ENCODE data around the gene DMXL2.

DMXL2 gene

DNA sequence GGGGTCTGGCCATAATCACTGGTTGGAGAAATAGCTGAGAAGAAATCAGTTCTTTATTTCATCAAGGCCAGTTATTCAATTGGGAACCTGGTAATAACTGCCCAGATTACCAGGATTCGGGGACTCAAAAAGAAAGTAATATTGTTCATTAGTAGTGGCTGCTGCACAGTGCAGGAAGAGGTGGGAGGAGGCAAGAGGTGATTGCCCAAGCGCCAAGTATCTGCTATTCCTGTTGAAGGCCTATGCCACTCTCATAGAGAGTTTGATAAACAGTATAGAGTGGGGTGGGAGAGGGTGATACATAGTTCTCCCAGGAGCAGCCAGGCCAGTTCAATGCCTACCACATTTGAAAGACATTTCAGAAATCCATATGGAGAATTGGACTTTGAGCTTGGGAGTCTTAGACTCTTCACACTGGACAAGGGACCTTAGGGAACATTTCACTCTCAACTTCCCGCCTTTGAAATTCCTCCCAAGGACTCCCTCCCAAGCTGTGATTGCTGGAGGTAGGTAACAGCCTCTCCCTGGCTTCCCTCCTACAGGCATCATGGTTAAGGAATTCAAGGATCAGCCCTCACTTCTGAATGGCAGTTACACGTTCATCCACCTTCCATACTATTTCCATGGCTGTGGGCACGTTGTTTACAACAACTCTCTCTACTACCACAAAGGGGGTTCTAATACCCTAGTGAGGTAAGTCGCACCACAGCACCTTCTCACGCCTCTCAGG lies 221.4 kb downstream of the DMXL2 start:
- H2AFZ ChIP-seq (ENCODE audit: low read depth, low read length, severe bottlenecking), result no peak overlapping the region

DNA sequence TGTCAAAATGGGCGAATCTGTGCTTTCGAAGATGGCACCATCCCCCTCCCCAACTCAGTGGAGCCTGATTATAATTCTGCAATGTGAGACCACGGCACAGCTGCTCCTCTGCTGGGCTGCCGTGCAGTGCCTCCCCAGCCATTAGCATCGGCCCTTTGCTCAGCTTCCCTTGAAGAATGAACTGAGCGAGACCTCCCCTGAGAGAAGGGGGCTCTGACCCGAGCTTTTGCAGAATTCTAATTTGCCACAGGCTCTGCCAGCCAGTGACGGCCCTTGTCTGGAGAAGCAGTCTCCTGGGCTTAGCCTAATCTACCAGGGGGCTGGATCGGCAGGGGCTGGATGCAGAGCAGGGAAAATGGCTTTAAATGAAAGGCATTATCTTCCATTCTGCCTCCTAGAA lies 223.9 kb downstream of the DMXL2 start:
- H2AFZ ChIP-seq (ENCODE audit: low read depth, low read length, severe bottlenecking), result no peak overlapping the region
- H3K4me3 ChIP-seq (ENCODE audit: insufficient read depth, low read length, poor library complexity, severe bottlenecking), result no peak overlapping the region
- H3K9ac ChIP-seq (ENCODE audit: low read length), result no peak overlapping the region
- no peaks in the 10 kb centered on the region for H3F3A ChIP-seq (ENCODE audit: insufficient read depth)
- no peaks in the 10 kb centered on the region for H3K9me2 ChIP-seq (replicated peaks; ENCODE audit: insufficient read depth, low read length)
- no peaks in the 10 kb centered on the region for H3K27me3 ChIP-seq (ENCODE audit: low read length)
- no peak overlapping the region for H3K27ac ChIP-seq (ENCODE audit: low read depth, low read length)
- H3K36me3 ChIP-seq (ENCODE audit: low read length), result no peaks in the 10 kb centered on the region
- H3K79me2 ChIP-seq (ENCODE audit: insufficient read depth, low read length), result no peaks in the 10 kb centered on the region
- no peaks in the 10 kb centered on the region for H4K20me1 ChIP-seq (ENCODE audit: low read depth, low read length)
- TF ChIP-seq, protein P1, sequence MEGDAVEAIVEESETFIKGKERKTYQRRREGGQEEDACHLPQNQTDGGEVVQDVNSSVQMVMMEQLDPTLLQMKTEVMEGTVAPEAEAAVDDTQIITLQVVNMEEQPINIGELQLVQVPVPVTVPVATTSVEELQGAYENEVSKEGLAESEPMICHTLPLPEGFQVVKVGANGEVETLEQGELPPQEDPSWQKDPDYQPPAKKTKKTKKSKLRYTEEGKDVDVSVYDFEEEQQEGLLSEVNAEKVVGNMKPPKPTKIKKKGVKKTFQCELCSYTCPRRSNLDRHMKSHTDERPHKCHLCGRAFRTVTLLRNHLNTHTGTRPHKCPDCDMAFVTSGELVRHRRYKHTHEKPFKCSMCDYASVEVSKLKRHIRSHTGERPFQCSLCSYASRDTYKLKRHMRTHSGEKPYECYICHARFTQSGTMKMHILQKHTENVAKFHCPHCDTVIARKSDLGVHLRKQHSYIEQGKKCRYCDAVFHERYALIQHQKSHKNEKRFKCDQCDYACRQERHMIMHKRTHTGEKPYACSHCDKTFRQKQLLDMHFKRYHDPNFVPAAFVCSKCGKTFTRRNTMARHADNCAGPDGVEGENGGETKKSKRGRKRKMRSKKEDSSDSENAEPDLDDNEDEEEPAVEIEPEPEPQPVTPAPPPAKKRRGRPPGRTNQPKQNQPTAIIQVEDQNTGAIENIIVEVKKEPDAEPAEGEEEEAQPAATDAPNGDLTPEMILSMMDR (IDR thresholded peaks at IDR 0.05; ENCODE audit: insufficient read depth, low read length, poor library complexity, severe bottlenecking), result no peak
- no peak for TF ChIP-seq EZH2phosphoT487 (conservative IDR thresholded peaks at IDR 0.05; ENCODE audit: low read length)
- no peaks in the 10 kb centered on the region for H3K9me3 ChIP-seq (ENCODE audit: insufficient read depth, low read length)
- H3K4me2 ChIP-seq (ENCODE audit: low read depth, low read length, poor library complexity, severe bottlenecking), result no peak overlapping the region

More for the DNA sequence above, 221.4 kb downstream of the DMXL2 start:
- H3K27me3 ChIP-seq (ENCODE audit: low read length), result no peaks in the 10 kb centered on the region
- no peak for TF ChIP-seq EZH2phosphoT487 (conservative IDR thresholded peaks at IDR 0.05; ENCODE audit: low read length)
- no peaks in the 10 kb centered on the region for H3K36me3 ChIP-seq (ENCODE audit: low read length)
- H3K79me2 ChIP-seq (ENCODE audit: insufficient read depth, low read length), result no peaks in the 10 kb centered on the region
- no peak overlapping the region for H3K27ac ChIP-seq (ENCODE audit: low read depth, low read length)
- H3K9me3 ChIP-seq (ENCODE audit: insufficient read depth, low read length), result no peaks in the 10 kb centered on the region
- H3K4me2 ChIP-seq (ENCODE audit: low read depth, low read length, poor library complexity, severe bottlenecking), result no peak overlapping the region
- H3K9ac ChIP-seq (ENCODE audit: low read length), result no peak overlapping the region
- H3K9me2 ChIP-seq (replicated peaks; ENCODE audit: insufficient read depth, low read length), result no peaks in the 10 kb centered on the region
- H3F3A ChIP-seq (ENCODE audit: insufficient read depth), result no peaks in the 10 kb centered on the region
- H4K20me1 ChIP-seq (ENCODE audit: low read depth, low read length), result no peaks in the 10 kb centered on the region
- H3K4me3 ChIP-seq (ENCODE audit: insufficient read depth, low read length, poor library complexity, severe bottlenecking), result no peak overlapping the region

Data from SU-DHL-6 (cell line).